ENCODE results near the gene SYT14.
"Not testable (repeated sequence)": the region's sequence is repeated elsewhere in the genome, so short reads cannot be mapped to it uniquely, and the experiment has no call there.

Gene SYT14

DNA sequence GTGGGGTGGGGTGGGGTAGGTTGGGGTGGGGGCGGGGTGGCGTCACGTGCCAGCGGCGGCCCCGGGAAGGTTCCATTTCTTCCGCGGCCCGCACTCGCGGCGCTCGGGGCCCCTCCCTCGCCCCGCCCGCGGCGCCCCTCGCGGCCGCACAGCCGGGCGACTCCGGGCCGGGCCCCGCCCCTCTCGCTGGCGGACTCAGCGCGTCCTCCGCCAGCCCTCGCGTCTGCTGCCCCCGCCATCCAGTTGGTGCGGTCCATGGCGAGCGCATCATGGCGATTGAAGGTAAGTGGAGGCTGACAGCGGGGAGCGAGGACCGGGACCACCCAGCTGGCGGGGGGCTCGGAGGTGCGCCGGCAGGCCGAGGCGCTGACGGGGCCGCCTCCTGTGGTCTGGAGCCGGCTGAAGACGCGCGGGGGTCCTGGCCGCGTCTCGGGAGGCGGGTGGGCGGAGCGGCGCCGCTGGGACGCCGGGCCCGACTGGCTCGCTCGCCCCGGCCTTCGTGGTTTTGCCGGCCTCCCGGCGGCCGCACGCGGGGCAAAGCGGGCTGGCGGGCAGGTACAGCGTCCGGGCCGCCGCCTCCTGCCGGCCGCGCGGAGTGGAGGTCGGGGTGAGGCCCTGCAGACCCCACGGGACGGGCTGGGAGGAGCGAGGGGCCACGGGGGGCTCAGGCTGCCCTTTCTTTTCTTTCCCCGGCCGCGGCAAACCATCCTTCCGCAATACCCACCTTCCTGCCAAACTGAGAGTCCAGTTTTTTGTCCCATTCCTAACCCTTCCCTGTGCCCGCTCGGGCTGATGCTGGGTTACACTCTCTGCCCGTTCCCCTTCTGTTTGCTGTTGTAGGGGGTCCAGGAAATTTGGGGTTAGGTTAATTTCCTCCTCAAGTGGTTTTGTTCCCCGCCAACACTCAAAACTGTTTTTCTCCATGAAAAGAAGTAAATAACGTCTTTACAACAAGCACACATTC lies at the start of gene SYT14:
Gene SYT14, plus strand, starts transcription at position 222 of the 964 bp plus-strand sequence. Its CDS starts 48 bp downstream, at position 270.
- in situ Hi-C loops (cut with HindIII; ENCODE audit: low sequenced_read_pairs): no loop called here

DNA sequence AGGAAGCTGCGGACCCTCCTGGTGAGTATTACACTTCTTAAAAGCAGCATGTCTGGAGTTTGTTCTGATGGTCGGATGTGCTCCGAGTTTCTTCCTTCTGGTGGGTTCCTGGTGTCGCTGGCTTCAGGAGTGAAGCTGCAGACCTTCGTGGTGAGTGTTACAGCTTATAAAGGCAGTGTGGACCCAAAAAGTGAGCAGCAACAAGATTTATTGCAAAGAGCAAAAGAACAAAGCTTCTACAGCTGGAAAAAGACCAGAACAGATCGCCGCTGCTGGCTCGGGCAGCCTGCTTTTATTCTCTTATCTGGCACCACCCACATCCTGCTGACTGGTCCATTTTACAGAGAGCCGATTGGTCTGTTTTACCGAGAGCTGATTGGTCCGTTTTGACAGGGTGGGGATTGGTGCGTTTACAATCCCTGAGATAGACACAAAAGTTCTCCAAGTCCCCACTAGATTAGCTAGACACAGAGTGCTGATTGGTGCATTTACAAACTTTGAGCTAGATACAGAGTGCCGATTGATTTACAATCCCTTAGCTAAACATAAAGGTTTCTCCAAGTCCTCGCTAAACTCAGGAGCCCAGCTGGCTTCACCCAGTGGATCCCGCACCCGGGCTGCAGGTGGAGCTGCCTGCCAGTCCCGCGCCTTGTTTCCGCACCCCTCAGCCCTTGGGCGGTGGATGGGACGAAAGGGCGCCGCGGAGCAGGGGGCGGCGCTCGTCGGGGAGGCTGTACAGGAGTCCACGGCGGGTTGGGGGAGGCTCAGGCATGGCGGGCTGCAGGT lies 49.5 kb upstream of the SYT14 start:
- in situ Hi-C loops (cut with HindIII; ENCODE audit: low sequenced_read_pairs): not testable (repeated sequence)

DNA sequence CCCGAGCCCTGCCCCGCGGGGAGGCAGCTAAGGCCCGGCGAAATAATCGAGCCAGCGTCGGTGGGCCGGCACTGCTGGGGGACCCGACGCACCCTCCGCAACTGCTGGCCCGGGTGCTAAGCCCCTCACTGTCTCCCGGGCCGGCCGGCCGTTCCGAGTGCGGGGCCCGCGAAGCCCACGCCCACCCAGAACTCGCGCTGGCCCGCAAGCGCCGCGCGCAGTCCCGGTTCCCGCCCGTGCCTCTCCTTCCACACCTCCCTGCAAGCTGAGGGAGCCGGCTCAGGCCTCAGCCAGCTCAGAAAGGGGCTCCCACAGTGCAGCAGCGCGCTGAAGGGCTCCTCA lies 49.0 kb upstream of the SYT14 start:
- in situ Hi-C loops (cut with HindIII; ENCODE audit: low sequenced_read_pairs): no loop called here

DNA sequence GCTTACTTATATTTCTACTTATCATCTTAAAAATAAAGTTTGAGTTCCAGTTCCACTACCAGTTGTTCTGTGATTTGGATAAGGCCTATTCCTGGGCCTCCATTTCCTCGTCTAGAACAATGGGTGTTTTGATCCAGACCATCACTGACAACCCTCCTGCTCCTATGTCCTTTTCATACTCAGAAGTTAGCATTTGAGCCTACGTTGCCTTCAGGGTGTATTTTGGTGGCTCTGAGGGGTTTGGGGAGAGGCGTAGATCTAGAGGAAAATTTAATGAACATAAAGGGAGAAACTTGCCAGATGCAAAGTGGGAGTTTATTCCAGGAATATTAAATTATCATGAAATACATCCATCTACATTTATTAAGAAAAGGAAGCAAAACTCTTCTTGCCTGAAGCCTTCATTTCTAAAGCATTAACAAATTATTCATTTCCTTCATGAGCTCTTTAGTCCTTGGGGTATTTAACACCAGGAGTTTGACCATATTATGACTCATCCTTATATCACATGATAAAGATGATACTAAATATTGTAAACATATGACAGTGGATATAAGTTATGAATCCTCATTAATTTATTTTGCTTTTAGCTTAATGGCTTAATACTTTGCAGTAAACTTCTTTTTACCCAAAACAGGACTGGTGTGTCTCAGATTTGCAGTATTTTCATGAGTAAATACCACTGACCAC lies 47.2 kb upstream of the SYT14 start:
- in situ Hi-C loops (cut with HindIII; ENCODE audit: low sequenced_read_pairs): no loop called here

DNA sequence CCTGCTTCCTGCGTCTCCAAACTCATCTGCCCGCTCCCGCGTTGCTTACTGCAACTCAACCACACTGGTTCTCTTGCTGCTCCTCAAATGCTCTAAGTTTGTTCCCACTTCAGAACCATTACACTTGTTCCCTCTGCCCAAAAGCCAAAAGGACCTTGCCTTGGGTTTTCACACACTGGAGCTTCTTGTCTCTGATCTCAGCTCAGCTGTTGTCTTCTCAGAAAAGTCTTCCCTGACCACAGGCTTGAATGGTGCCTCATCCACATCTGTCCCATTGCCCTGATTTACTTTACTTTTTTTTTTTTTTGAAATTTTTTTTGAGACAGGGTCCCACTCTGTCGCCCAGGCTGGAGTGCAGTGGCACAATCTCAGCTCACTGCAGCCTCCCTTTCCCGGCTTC lies 44.3 kb upstream of the SYT14 start:
- in situ Hi-C loops (cut with HindIII; ENCODE audit: low sequenced_read_pairs): no loop called here

DNA sequence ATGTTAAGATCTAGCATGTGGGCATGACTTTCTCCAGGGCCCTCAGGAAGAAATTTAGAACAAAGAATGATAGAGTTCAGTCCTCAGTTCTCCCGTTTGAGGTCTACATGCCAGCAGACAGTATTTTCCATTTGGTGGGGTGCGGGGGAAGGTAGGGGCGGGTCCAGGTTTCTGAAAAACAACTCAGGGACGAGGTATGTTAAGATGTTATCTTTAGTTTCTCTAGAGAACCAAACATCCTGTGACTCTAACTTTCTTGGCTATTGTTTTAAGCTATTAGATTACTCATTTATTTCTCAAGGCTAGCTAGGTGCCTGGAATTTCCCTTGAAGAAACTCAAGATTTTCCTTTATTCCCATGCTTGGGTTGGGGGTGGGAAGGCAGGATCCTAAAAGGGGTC lies 42.3 kb upstream of the SYT14 start:
- in situ Hi-C loops (cut with HindIII; ENCODE audit: low sequenced_read_pairs): no loop called here

GRCh38 chr1:209896346-209896745 lies 41.7 kb upstream of the SYT14 start:
- in situ Hi-C loops (cut with HindIII; ENCODE audit: low sequenced_read_pairs): no loop called here

DNA sequence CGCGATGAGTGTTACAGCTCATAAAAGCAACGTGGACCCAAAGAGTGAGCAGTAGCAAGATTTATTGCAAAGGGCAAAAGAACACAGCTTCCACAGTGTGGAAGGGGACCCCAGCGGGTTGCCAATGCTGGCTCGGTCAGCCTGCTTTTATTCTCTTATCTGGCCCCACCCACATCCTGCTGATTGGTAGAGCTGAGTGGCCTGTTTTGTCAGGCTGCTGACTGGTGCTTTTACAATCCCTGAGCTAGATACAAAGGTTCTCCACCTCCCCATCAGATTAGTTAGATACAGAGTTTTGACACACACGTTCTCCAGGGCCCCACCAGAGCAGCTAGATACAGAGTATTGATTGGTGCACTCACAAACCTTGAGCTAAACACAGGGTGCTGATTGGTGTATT lies 39.7 kb upstream of the SYT14 start:
- in situ Hi-C loops (cut with HindIII; ENCODE audit: low sequenced_read_pairs): not testable (repeated sequence)

- in situ Hi-C loops (cut with HindIII; ENCODE audit: low sequenced_read_pairs): not testable (repeated sequence)
These were observed 39.2 kb upstream of the SYT14 start for GRCh38 chr1:209898851-209899250.

GRCh38 chr1:209899948-209900347 lies 38.1 kb upstream of the SYT14 start:
- in situ Hi-C loops (cut with HindIII; ENCODE audit: low sequenced_read_pairs): no loop called here

DNA sequence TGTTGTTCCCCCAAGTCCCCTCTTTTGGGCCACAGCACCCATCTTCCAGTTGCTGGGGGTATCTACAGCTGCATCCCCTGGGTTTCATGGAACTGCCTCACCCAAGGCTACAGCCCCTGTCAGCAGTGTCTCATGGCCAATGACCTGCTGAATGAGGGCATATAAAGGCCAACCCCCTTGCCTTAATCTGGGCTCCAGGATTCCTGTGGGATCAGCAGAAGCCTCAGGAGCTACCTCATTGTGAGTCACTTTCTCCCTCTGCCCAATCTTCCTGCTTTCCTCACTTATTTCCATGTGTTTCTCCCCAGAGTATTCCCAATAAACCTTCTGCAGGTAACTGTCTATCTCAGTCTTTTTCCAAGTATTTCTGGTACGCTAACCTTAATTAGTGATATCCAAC lies 37.3 kb upstream of the SYT14 start:
- in situ Hi-C loops (cut with HindIII; ENCODE audit: low sequenced_read_pairs): no loop called here

DNA sequence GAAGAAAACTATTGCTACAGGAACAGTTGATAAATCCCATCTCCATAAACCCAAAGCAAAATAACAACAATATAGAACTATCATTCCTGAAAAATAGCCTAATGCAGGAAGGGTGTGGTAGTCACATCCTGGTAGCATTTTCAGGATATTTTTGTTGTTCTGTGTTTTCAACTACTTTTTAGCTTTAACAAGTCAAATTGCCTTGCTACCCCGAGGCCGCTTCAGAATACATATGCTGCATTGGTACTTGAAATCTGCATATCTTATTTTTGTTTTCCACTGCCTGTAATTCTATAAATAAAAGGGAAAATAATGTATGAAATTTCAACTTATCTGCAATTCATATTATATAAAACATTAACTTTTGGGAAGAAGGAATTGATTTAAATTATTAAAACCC lies 36.8 kb upstream of the SYT14 start:
- in situ Hi-C loops (cut with HindIII; ENCODE audit: low sequenced_read_pairs): no loop called here

GRCh38 chr1:209904774-209905173 lies 33.2 kb upstream of the SYT14 start:
- in situ Hi-C loops (cut with HindIII; ENCODE audit: low sequenced_read_pairs): not testable (repeated sequence)

GRCh38 chr1:209911746-209912145 lies 26.3 kb upstream of the SYT14 start:
- in situ Hi-C loops (cut with HindIII; ENCODE audit: low sequenced_read_pairs): no loop called here

GRCh38 chr1:209912306-209912705 lies 25.7 kb upstream of the SYT14 start:
- in situ Hi-C loops (cut with HindIII; ENCODE audit: low sequenced_read_pairs): no loop called here

DNA sequence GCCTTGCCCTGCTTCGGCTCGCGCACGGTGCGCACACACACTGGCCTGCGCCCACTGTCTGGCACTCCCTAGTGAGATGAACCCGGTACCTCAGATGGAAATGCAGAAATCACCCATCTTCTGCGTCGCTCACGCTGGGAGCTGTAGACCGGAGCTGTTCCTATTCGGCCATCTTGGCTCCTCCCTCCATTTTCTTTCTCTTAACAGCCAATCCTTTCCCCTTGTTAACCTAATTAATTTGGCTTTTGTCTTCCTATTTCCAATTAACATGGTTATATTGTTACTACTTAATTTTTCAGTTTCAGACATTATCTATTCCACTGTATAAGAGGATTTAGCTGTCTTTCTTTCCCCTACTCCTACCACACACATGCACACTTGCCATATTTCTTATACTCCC lies 18.4 kb upstream of the SYT14 start:
- in situ Hi-C loops (cut with HindIII; ENCODE audit: low sequenced_read_pairs): not testable (repeated sequence)

DNA sequence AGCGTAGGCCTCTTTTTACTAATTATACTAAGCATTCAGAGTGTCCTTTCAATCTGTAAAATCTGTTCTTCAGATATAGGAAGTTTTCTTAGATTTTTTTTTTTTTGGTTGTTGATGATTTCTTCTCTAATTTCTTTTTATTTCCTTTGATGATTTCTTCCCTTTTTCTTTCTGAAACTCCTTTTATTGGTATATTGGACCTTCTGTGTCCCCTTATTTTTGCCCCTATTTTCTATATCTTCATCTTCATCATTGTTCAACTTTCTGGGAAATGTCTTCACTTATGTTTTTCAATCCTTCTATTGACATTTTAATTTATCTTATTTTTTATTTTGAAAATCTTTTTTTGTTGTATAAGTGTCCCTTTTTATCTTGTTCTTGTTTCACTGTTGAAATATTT lies 17.2 kb upstream of the SYT14 start:
- in situ Hi-C loops (cut with HindIII; ENCODE audit: low sequenced_read_pairs): no loop called here

DNA sequence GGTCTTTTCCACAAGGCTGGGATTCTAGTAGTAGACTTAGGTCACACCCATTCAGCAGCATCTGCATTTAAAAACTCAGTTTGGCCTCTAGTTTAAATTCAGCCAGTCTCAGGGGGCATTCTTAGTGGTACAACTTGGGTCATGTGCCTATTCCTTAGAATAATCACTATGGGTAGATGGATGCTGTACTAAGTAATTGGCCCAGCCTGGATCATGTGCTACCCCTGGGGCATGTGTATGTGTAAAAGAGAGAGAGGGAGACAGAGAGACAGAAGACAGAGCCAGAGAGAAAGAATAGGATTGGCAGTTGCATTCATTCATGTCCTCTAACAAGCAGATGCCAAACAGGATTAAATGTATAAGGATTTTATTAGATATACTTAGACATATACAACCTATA lies 13.6 kb upstream of the SYT14 start:
- in situ Hi-C loops (cut with HindIII; ENCODE audit: low sequenced_read_pairs): no loop called here

DNA sequence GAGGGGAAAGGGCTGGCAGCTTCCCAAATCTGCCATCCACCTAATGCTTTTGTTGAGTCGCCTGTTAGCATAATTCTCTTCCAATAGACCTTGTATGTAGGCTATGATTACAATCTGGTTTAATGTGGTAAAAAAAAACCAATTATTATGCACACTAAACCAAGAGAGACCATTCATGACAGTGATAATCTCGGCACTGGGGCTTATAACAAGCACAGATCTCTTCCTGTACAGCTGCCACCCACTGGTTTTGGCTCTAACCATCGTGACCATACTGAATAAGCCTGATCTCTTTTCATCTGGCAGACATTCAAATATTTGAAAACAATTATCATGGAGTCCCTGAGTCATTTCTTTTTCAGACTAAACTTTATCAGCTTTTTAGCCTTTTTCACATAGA lies 12.0 kb upstream of the SYT14 start:
- in situ Hi-C loops (cut with HindIII; ENCODE audit: low sequenced_read_pairs): no loop called here

DNA sequence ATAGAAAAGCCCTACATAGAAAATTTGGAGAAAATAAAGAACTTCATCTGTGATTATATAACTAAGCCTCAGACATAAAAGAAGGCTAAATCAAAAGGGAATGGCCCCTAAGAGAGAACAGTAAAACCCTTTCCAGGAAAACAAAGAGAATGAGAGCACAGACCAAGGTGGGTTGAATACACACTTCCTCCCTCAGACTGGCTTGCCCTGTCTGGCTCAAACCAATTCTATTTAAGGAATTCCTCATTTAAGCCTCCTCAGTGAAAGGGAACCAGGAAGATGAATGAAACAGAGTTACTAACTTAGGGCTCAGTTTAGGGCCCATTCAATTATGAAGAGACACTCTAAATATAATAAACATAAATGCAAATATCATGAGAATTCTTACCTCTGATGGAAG lies 10.6 kb upstream of the SYT14 start:
- in situ Hi-C loops (cut with HindIII; ENCODE audit: low sequenced_read_pairs): no loop called here

DNA sequence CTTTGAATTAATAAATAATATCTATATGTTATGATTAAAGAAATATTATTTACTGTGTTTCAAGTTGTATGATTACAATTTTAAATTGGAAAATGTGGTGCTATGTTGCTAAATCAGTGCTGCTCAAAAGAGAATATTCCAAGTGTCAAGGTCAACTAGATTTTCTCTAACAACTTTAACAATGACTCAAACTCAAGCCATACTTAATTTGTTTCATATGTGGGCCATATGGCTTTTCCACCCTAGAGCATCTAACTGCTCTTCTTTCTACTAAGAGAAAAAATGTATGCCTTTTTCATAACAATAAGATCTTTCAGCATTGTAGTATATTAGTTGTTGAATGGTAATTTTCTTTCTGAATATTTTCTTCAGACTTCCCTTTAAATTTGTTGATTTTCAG lies 8.3 kb upstream of the SYT14 start:
- in situ Hi-C loops (cut with HindIII; ENCODE audit: low sequenced_read_pairs): no loop called here
